CD4-positive, alpha-beta memory T cell (primary cell): ENCODE results near the gene CABLES1. TPM values are rescaled to one million over a fixed set of nuclear protein-coding genes. Genes with fewer than 3 reads are reported as not detected.

Experiments
- CTCF ChIA-PET: fragments of 350-600 bp; sonication (Branson Sonifier 250); formaldehyde crosslinking; loops from one replicate; lab custom pipeline; 2021; ENCODE audit warnings: inconsistent platforms; ENCODE audit not compliant: partially characterized antibody; lab: Charles Lee
- POLR2A ChIA-PET: fragments of 350-600 bp; sonication (Branson Sonifier 250); formaldehyde crosslinking; loops from one replicate; lab custom pipeline; 2021; ENCODE audit not compliant: partially characterized antibody; lab: Charles Lee
- DNase-seq, 5 donors: peaks; one replicate each; pipeline versions ENCODE4 v3.0.0 to v3.0.0-alpha.2; 2020 to 2022; ENCODE audit warnings: mixed read lengths in 1 of 5
- H3K27ac ChIP-seq: one replicate; pipeline ENCODE4 v1.7.0; 2013; ENCODE audit warnings: low read depth, low read length
- H3K27me3 ChIP-seq: 2 replicates; pipeline ENCODE4 v1.7.0; 2013; ENCODE audit warnings: mild to moderate bottlenecking, low read length, moderate library complexity; ENCODE audit not compliant: insufficient read depth
- H3K36me3 ChIP-seq: 2 replicates; pipeline ENCODE4 v1.7.0; 2013; ENCODE audit warnings: mild to moderate bottlenecking, low read length, moderate library complexity; ENCODE audit not compliant: insufficient read depth
- H3K4me1 ChIP-seq: 2 replicates; pipeline ENCODE4 v1.7.0; 2013; ENCODE audit warnings: mild to moderate bottlenecking, low read length, moderate library complexity; ENCODE audit not compliant: insufficient read depth
- H3K4me3 ChIP-seq, 2 donors: one replicate each; pipeline ENCODE4 v1.7.0; 2013; ENCODE audit warnings: low read length in 2 of 2, mild to moderate bottlenecking in 1 of 2
- H3K9me3 ChIP-seq, 2 donors: one replicate each; pipeline ENCODE4 v1.7.0; 2013; ENCODE audit warnings: low read length in 2 of 2, control low read depth in 1 of 2; ENCODE audit not compliant: control insufficient read depth in 1 of 2
- H3K27ac Mint-ChIP-seq, 7 donors: one replicate each; pipeline ENCODE4 v1.8.0; 2020 to 2021; ENCODE audit warnings: mixed read lengths in 7 of 7, mild to moderate bottlenecking in 6 of 7, inconsistent platforms in 3 of 7, moderate library complexity in 3 of 7
- H3K27me3 Mint-ChIP-seq, 2 donors: one replicate each; pipeline ENCODE4 v1.8.0; 2020 to 2021; ENCODE audit warnings: mixed read lengths in 2 of 2
- H3K36me3 Mint-ChIP-seq, 2 donors: one replicate each; pipeline ENCODE4 v1.8.0; 2020 to 2021; ENCODE audit warnings: mixed read lengths in 2 of 2, inconsistent platforms in 1 of 2, mild to moderate bottlenecking in 1 of 2
- H3K4me1 Mint-ChIP-seq, 4 donors: one replicate each; pipeline ENCODE4 v1.8.0; 2020 to 2021; ENCODE audit warnings: mixed read lengths in 4 of 4, mild to moderate bottlenecking in 1 of 4
- H3K4me3 Mint-ChIP-seq, 8 donors: one replicate each; pipeline ENCODE4 v1.8.0; 2020 to 2021; ENCODE audit warnings: mixed read lengths in 8 of 8, mild to moderate bottlenecking in 7 of 8, moderate library complexity in 6 of 8, inconsistent platforms in 3 of 8
- H3K9me3 Mint-ChIP-seq, 8 donors: one replicate each; pipeline ENCODE4 v1.8.0; 2020 to 2021; ENCODE audit warnings: mixed read lengths in 8 of 8, mild to moderate bottlenecking in 5 of 8, inconsistent platforms in 3 of 8, moderate library complexity in 1 of 8
- intact Hi-C: fragments of 100-400 bp; cut with micrococcal nuclease; formaldehyde crosslinking; loops from one replicate; pipeline ENCODE4 v1.15.1; 2023
- polyA plus RNA-seq, 2 donors: library from polyadenylated mRNA; unstranded; fragments of 300-500 nt; fragmentation: Illumina TruSeq; gene quantifications; one replicate each; pipeline ENCODE4 v1.2.3, GENCODE V29; 2021
- total RNA-seq, 2 experiments: library from RNA; stranded (reverse); gene quantifications; one replicate each; pipeline ENCODE4 v1.2.3, GENCODE V29; 2021

The CABLES1 gene
- total and polyA plus RNA-seq, 4 experiments from 2014 or later = 0.15 TPM; not detected in 3

DNA sequence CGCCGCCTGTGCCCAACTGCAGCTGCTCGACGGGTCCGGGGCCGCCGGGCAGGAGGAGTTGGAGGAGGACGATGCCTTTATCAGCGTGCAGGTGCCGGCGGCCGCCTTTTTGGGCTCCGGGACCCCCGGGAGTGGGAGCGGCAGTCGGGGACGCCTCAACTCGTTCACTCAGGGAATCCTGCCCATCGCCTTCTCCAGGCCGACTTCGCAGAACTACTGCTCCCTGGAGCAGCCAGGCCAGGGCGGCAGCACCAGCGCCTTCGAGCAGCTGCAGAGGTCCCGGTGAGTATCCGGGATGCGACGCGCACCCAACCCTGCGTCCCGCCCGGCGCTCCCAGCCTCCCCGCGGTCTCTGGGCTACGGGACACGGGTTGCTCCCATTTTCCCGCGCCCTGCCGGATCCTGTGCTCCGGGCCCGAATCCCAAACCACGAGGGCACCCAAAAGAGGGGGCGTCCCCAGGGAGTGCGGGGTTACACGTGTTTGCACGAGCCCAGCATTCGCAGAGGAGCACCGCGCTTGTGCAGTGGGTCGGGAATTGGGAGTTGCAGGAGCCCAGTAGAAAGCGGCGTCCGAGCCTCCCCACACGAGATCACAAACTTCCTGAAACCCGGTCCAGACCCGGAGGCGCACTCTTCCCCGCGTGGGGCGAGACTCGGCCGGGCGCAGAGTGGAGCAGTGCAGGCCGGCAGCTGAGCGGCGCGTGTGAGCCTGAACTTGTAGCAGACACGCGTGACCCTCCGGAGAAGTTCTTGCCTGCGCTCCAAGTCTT lies 1.2 kb downstream of the CABLES1 start:
- no peak overlapping the region for H3K4me3 ChIP-seq

GRCh38 chr18:23137097-23137635 lies 1.9 kb downstream of the CABLES1 start:
- Histone ChIP-seq H3K9me3 (no peaks in the 10 kb centered on the region), H3K4me3 (no peak overlapping the region), H3K4me1 (peaks cover 19% of the 10 kb centered on the region), H3K36me3 (no peaks in the 10 kb centered on the region), H3K27ac (no peak overlapping the region), H3K27me3 (peaks cover 19% of the 10 kb centered on the region)
- peaks cover 25 to 32% of the 10 kb centered on the region in 2 donors for H3K27me3 Mint-ChIP-seq
- no peak for DNase-seq
- peak overlapping the region in 1 of 7 donors; percentile 81 for H3K27ac Mint-ChIP-seq
- intact Hi-C loops = no loop called here
- H3K9me3 Mint-ChIP-seq = peaks cover 0 to 2% (median 0%) of the 10 kb centered on the region in 8 donors
- CTCF ChIA-PET = interaction anchor here (1.5 to 2.0 kb wide), 2 partner anchors 9 to 221 kb away, joined by 4 to 5 read pairs; no protein-coding TSS in a partner anchor
- POLR2A ChIA-PET = no interaction called here
- H3K4me3 Mint-ChIP-seq = peak overlapping the region; percentile 14 to 73 (median 58)
- H3K36me3 Mint-ChIP-seq = no peaks in the 10 kb centered on the region
- peaks cover 6 to 18% (median 11%) of the 10 kb centered on the region in 4 donors for H3K4me1 Mint-ChIP-seq

More for the DNA sequence above, 1.2 kb downstream of the CABLES1 start:
- ChIA-PET CTCF (no interaction called here), POLR2A (no interaction called here)
- H3K27me3 Mint-ChIP-seq = peaks cover 25 to 39% of the 10 kb centered on the region in 2 donors
- H3K9me3 ChIP-seq = no peaks in the 10 kb centered on the region
- H3K4me3 Mint-ChIP-seq = peak overlapping the region; percentile 27 to 73 (median 62)
- H3K27ac ChIP-seq = no peak overlapping the region
- DNase-seq = peak in 4 of 5 donors; percentile 9 to 26 (median 12)
- intact Hi-C loops = no loop called here
- H3K4me1 Mint-ChIP-seq = peaks cover 9 to 18% (median 14%) of the 10 kb centered on the region in 4 donors
- peak overlapping the region in 1 of 7 donors; percentile 81 for H3K27ac Mint-ChIP-seq
- peaks cover 19% of the 10 kb centered on the region for H3K27me3 ChIP-seq
- H3K36me3 Mint-ChIP-seq = no peaks in the 10 kb centered on the region
- H3K4me1 ChIP-seq = peaks cover 19% of the 10 kb centered on the region
- no peaks in the 10 kb centered on the region for H3K36me3 ChIP-seq
- peaks cover 0 to 2% (median 0%) of the 10 kb centered on the region in 8 donors for H3K9me3 Mint-ChIP-seq

GRCh38 chr18:23137788-23138216 lies 2.5 kb downstream of the CABLES1 start:
- Histone ChIP-seq H3K27me3 (peaks cover 19% of the 10 kb centered on the region), H3K36me3 (no peaks in the 10 kb centered on the region), H3K4me3 (no peak overlapping the region), H3K4me1 (peaks cover 19% of the 10 kb centered on the region), H3K9me3 (no peaks in the 10 kb centered on the region), H3K27ac (no peak overlapping the region)
- CTCF ChIA-PET = interaction anchor here (1.5 to 2.0 kb wide), 2 partner anchors 10 to 221 kb away, joined by 4 to 5 read pairs; no protein-coding TSS in a partner anchor
- H3K27me3 Mint-ChIP-seq = peaks cover 22 to 28% of the 10 kb centered on the region in 2 donors
- H3K36me3 Mint-ChIP-seq = no peaks in the 10 kb centered on the region
- DNase-seq = no peak
- POLR2A ChIA-PET = no interaction called here
- peak overlapping the region in 6 of 8 donors; percentile 14 to 69 (median 41) for H3K4me3 Mint-ChIP-seq
- H3K9me3 Mint-ChIP-seq = peaks cover 0 to 2% (median 0%) of the 10 kb centered on the region in 8 donors
- H3K4me1 Mint-ChIP-seq = peaks cover 6 to 18% (median 11%) of the 10 kb centered on the region in 4 donors
- H3K27ac Mint-ChIP-seq = no peak overlapping the region
- intact Hi-C loops = no loop called here

DNA sequence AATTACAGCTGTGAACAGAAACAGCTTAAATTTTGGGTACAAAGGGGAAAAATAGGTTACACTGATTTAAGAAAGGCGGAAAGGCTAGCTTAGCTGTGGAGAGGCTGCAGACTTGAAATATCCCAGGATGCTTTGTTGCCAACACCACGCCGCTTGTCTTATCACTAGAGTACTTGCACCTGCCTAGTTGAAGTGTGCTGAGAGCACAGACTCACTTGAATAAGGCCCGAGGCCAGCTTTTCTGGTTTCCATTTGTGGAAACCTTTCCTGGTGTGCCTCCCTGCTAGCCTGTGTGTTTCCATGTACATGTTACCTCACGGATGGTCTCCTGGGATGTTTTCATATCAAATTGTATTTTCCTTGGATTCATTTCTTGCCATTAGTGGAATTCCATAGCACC lies 3.2 kb downstream of the CABLES1 start:
- H3K4me3 ChIP-seq = no peak overlapping the region
- H3K9me3 Mint-ChIP-seq = peaks cover 0 to 2% (median 0%) of the 10 kb centered on the region in 8 donors
- H3K36me3 Mint-ChIP-seq = no peaks in the 10 kb centered on the region
- DNase-seq = no peak
- peak overlapping the region in 1 of 8 donors; percentile 43 for H3K4me3 Mint-ChIP-seq
- H3K9me3 ChIP-seq = no peaks in the 10 kb centered on the region
- peaks cover 19% of the 10 kb centered on the region for H3K27me3 ChIP-seq
- H3K4me1 ChIP-seq = peaks cover 19% of the 10 kb centered on the region
- ChIA-PET POLR2A (no interaction called here), CTCF (interaction anchor here (1.5 to 2.0 kb wide), 2 partner anchors 10 to 220 kb away, joined by 4 to 5 read pairs; no protein-coding TSS in a partner anchor)
- no peak overlapping the region for H3K27ac ChIP-seq
- H3K27ac Mint-ChIP-seq = no peak overlapping the region
- H3K36me3 ChIP-seq = no peaks in the 10 kb centered on the region
- intact Hi-C loops = no loop called here
- H3K4me1 Mint-ChIP-seq = peaks cover 7 to 18% (median 12%) of the 10 kb centered on the region in 4 donors
- peaks cover 22 to 28% of the 10 kb centered on the region in 2 donors for H3K27me3 Mint-ChIP-seq

- ChIA-PET POLR2A (no interaction called here), CTCF (interaction anchor here (1.5 kb wide), 1 partner anchor 10 kb away, joined by 6 read pairs; no protein-coding TSS in a partner anchor)
Observed at GRCh38 chr18:23141104-23141999, 6.1 kb downstream of the CABLES1 start.

DNA sequence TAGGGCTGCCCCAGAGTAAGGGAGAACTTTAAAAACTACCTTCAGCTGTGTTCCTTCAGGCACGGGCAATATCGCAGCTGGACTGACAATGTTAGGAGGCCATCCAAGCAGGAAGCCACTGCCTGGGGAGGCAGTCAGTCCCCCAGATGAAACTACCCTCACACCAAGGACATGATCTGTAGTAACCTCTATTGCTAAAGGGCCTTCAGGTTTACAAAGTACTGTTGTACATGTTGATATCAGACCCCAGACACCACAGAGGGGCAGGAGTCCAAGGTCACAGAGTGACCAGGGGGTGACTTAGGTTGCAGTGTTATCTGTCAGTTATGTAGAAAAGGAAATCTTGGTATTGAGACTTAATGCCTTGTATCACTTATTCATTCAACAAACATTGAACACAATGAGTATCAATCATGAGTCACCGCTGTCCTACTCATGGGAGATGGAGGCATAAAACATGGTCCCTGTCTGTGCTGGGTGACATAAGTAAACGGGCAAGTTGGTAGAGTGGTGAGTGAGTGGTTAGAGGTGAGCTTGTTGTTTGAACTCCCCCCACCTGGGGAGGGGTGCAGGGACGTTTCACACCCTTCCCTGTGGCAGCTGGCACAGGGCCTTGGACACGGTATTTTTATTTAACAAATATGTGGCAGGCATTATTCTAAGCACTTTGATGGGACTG lies 7.1 kb downstream of the CABLES1 start:
- Mint-ChIP-seq H3K4me3 (no peak overlapping the region), H3K27me3 (peaks cover 6 to 14% of the 10 kb centered on the region in 2 donors), H3K9me3 (peaks cover 0 to 2% (median 0%) of the 10 kb centered on the region in 8 donors), H3K4me1 (peaks cover 0 to 2% (median under 1%) of the 10 kb centered on the region in 4 donors), H3K36me3 (no peaks in the 10 kb centered on the region), H3K27ac (no peak overlapping the region)
- Histone ChIP-seq H3K4me1 (no peaks in the 10 kb centered on the region), H3K27ac (no peak overlapping the region), H3K4me3 (no peak overlapping the region), H3K36me3 (no peaks in the 10 kb centered on the region), H3K27me3 (no peaks in the 10 kb centered on the region), H3K9me3 (no peaks in the 10 kb centered on the region)
- no peak for DNase-seq
- intact Hi-C loops = no loop called here
- POLR2A ChIA-PET = no interaction called here
- CTCF ChIA-PET = interaction anchor here (1.1 kb wide), 1 partner anchor 11 kb away, joined by 3 read pairs; no protein-coding TSS in a partner anchor

More at GRCh38 chr18:23141104-23141999, 6.1 kb downstream of the CABLES1 start:
- no peak overlapping the region for H3K27ac Mint-ChIP-seq
- Histone ChIP-seq H3K27me3 (peaks cover 5% of the 10 kb centered on the region), H3K4me1 (peaks cover 4% of the 10 kb centered on the region), H3K27ac (no peak overlapping the region), H3K9me3 (no peaks in the 10 kb centered on the region), H3K4me3 (no peak overlapping the region), H3K36me3 (no peaks in the 10 kb centered on the region)
- intact Hi-C loops = no loop called here
- H3K27me3 Mint-ChIP-seq = peaks cover 13 to 18% of the 10 kb centered on the region in 2 donors
- H3K36me3 Mint-ChIP-seq = no peaks in the 10 kb centered on the region
- H3K9me3 Mint-ChIP-seq = peaks cover 0 to 2% (median 0%) of the 10 kb centered on the region in 8 donors
- H3K4me3 Mint-ChIP-seq = no peak overlapping the region
- no peak for DNase-seq
- H3K4me1 Mint-ChIP-seq = peaks cover 0 to 9% (median 1%) of the 10 kb centered on the region in 4 donors
